Measurements from ENCODE around the gene TMEM143.
"Not testable (repeated sequence)": the region's sequence is repeated elsewhere in the genome, so short reads cannot be mapped to it uniquely, and the experiment has no call there.

Gene TMEM143

GRCh38 chr19:48363810-48364597, at the start of gene TMEM143, which contains the start of gene SYNGR4:
TSS of gene TMEM143 (minus strand) at chr19:48363940. CDS start at chr19:48363920, 20 bp downstream.
TSS of gene SYNGR4 (plus strand) at chr19:48364367. CDS start at chr19:48365843, 1,476 bp downstream.
- peak; percentile 87 to 96 (median 94) for DNase-seq (ENCODE audit: low read depth in 4 of 4, low spot score in 1 of 4)

- DNase-seq (ENCODE audit: low read depth in 4 of 4, low spot score in 1 of 4) = no peak
These were observed 42.1 kb upstream of the TMEM143 start for GRCh38 chr19:48405850-48406249.

GRCh38 chr19:48405010-48405659, 41.4 kb upstream of the TMEM143 start:
- DNase-seq (ENCODE audit: low read depth in 4 of 4, low spot score in 1 of 4) = no peak

GRCh38 chr19:48403606-48404005, 39.9 kb upstream of the TMEM143 start:
- no peak for DNase-seq (ENCODE audit: low read depth in 4 of 4, low spot score in 1 of 4)

- no peak for DNase-seq (ENCODE audit: low read depth in 4 of 4, low spot score in 1 of 4)
These were observed 37.5 kb upstream of the TMEM143 start for GRCh38 chr19:48401287-48401686.

GRCh38 chr19:48400018-48400742, 36.4 kb upstream of the TMEM143 start:
- DNase-seq (ENCODE audit: low read depth in 4 of 4, low spot score in 1 of 4) = no peak

- peak; percentile 62 to 73 (median 65) for DNase-seq (ENCODE audit: low read depth in 4 of 4, low spot score in 1 of 4)
These were observed 34.9 kb upstream of the TMEM143 start for GRCh38 chr19:48398375-48399235.

GRCh38 chr19:48398102-48398374, 34.3 kb upstream of the TMEM143 start:
- no peak for DNase-seq (ENCODE audit: low read depth in 4 of 4, low spot score in 1 of 4)

GRCh38 chr19:48397263-48398101, 33.7 kb upstream of the TMEM143 start:
- no peak for DNase-seq (ENCODE audit: low read depth in 4 of 4, low spot score in 1 of 4)

GRCh38 chr19:48396824-48397176, 33.1 kb upstream of the TMEM143 start:
- DNase-seq (ENCODE audit: low read depth in 4 of 4, low spot score in 1 of 4) = no peak

- DNase-seq (ENCODE audit: low read depth in 4 of 4, low spot score in 1 of 4) = no peak
These were observed 32.5 kb upstream of the TMEM143 start for GRCh38 chr19:48396016-48396823.

- no peak for DNase-seq (ENCODE audit: low read depth in 4 of 4, low spot score in 1 of 4)
These were observed 31.8 kb upstream of the TMEM143 start for GRCh38 chr19:48395499-48395898.

GRCh38 chr19:48395170-48395455, 31.4 kb upstream of the TMEM143 start:
- no peak for DNase-seq (ENCODE audit: low read depth in 4 of 4, low spot score in 1 of 4)

GRCh38 chr19:48394331-48395169, 30.8 kb upstream of the TMEM143 start:
- DNase-seq (ENCODE audit: low read depth in 4 of 4, low spot score in 1 of 4) = no peak

- no peak for DNase-seq (ENCODE audit: low read depth in 4 of 4, low spot score in 1 of 4)
These were observed 30.0 kb upstream of the TMEM143 start, which contains the start of gene GRIN2D for GRCh38 chr19:48393559-48394330. TSS of gene GRIN2D (plus strand) at chr19:48393668. CDS start at chr19:48398393, 4,725 bp downstream.

GRCh38 chr19:48392860-48393558, 29.3 kb upstream of the TMEM143 start:
- no peak for DNase-seq (ENCODE audit: low read depth in 4 of 4, low spot score in 1 of 4)

GRCh38 chr19:48392006-48392344, 28.2 kb upstream of the TMEM143 start:
- not testable (repeated sequence) for DNase-seq (ENCODE audit: low read depth in 4 of 4, low spot score in 1 of 4)
